PFSK-1 (cell line): ENCODE data around the gene CHL1.

Experiments used
- FOXP2 ChIP-seq: optimal IDR thresholded peaks from 2 replicates; pipeline ENCODE3; 2011; ENCODE audit warnings: borderline replicate concordance, control low read depth, inconsistent platforms; ENCODE audit not compliant: insufficient read depth; ENCODE audit errors: extremely low read length, extremely low read depth
- POLR2AphosphoS5 ChIP-seq: IDR thresholded peaks from 2 replicates; pipeline ENCODE4 v1.6.1; 2012; ENCODE audit warnings: low read depth, mild to moderate bottlenecking, control low read depth, low read length, moderate library complexity
- SIN3A ChIP-seq: IDR thresholded peaks from 2 replicates; pipeline ENCODE4 v1.6.1; 2012; ENCODE audit warnings: mild to moderate bottlenecking, low read length, moderate library complexity, borderline replicate concordance; ENCODE audit not compliant: insufficient read depth
- TAF1 ChIP-seq: IDR thresholded peaks from 2 replicates; pipeline ENCODE4 v1.6.1; 2012; ENCODE audit warnings: low read length, control low read depth, borderline replicate concordance; ENCODE audit not compliant: insufficient read depth
- TF ChIP-seq, protein P1 (sequence below), 2 experiments: IDR thresholded peaks; 2 replicates each; pipeline versions ENCODE4 v1.6.1 to v1.8.0; 2011 to 2012; ENCODE audit warnings: low read depth in 2 of 2, low read length in 2 of 2, control low read depth in 1 of 2, inconsistent platforms in 1 of 2, mild to moderate bottlenecking in 1 of 2, moderate library complexity in 1 of 2; ENCODE audit not compliant: insufficient read depth in 1 of 2

CHL1 gene

GRCh38 chr3:308597-309321, 112.2 kb downstream of the CHL1 start:
- no peak for TF ChIP-seq SIN3A
- TF ChIP-seq FOXP2: no peak
- no peak for TF ChIP-seq POLR2AphosphoS5
- TF ChIP-seq TAF1: no peak
- TF ChIP-seq, protein P1, sequence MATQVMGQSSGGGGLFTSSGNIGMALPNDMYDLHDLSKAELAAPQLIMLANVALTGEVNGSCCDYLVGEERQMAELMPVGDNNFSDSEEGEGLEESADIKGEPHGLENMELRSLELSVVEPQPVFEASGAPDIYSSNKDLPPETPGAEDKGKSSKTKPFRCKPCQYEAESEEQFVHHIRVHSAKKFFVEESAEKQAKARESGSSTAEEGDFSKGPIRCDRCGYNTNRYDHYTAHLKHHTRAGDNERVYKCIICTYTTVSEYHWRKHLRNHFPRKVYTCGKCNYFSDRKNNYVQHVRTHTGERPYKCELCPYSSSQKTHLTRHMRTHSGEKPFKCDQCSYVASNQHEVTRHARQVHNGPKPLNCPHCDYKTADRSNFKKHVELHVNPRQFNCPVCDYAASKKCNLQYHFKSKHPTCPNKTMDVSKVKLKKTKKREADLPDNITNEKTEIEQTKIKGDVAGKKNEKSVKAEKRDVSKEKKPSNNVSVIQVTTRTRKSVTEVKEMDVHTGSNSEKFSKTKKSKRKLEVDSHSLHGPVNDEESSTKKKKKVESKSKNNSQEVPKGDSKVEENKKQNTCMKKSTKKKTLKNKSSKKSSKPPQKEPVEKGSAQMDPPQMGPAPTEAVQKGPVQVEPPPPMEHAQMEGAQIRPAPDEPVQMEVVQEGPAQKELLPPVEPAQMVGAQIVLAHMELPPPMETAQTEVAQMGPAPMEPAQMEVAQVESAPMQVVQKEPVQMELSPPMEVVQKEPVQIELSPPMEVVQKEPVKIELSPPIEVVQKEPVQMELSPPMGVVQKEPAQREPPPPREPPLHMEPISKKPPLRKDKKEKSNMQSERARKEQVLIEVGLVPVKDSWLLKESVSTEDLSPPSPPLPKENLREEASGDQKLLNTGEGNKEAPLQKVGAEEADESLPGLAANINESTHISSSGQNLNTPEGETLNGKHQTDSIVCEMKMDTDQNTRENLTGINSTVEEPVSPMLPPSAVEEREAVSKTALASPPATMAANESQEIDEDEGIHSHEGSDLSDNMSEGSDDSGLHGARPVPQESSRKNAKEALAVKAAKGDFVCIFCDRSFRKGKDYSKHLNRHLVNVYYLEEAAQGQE (IDR thresholded peaks at IDR 0.05; ENCODE audit: insufficient read depth in 1 of 2, low read depth in 2 of 2, low read length in 2 of 2): no peak

GRCh38 chr3:312160-312733, 115.7 kb downstream of the CHL1 start:
- TF ChIP-seq FOXP2 (no peak), TAF1 (no peak), SIN3A (no peak), POLR2AphosphoS5 (no peak)
- TF ChIP-seq, protein P1 (IDR thresholded peaks at IDR 0.05; ENCODE audit: insufficient read depth in 1 of 2, low read depth in 2 of 2, low read length in 2 of 2): no peak

DNA sequence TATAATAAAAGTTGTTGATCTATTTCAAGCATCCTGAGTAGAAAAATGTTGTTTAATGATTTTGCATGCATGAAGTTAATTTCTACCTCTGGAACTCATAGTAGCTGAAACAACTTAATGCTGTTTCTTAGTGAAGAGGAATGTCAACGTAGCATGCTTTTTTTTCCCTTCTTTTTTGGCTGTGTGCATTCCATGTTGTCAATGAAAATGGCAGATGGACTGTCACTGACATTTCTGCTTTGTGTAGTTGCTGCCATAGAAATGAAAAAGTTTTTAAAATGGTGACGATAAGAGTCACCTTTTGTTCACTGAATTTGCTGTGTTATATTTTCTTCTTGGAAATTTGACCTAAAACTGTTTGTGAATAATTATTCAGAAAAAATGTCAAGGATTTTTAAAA, 116.3 kb downstream of the CHL1 start:
- no peak for TF ChIP-seq FOXP2
- TF ChIP-seq POLR2AphosphoS5: no peak
- TF ChIP-seq, protein P1 (IDR thresholded peaks at IDR 0.05; ENCODE audit: insufficient read depth in 1 of 2, low read depth in 2 of 2, low read length in 2 of 2): no peak
- no peak for TF ChIP-seq TAF1
- TF ChIP-seq SIN3A: no peak

DNA sequence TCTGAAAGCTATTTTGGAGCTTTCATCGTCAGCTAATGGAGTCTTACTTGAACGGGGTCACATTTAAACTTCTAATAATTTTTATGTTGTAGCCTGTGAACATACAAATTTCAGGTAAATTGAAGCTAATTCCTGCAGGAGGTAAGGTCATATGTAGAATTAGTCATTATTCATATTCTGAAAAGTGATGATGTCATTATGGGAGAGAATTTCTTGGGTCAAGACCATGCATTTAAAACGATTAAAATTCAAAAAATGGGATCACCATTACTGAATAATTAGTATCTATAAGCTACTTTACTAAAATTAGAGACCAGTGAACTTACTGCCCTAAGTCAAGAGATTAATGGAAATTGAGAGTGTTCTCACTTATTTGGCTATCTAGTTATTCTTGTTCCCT, 120.4 kb downstream of the CHL1 start:
- TF ChIP-seq SIN3A: no peak
- no peak for TF ChIP-seq TAF1
- TF ChIP-seq POLR2AphosphoS5: no peak
- TF ChIP-seq, protein P1 (IDR thresholded peaks at IDR 0.05; ENCODE audit: insufficient read depth in 1 of 2, low read depth in 2 of 2, low read length in 2 of 2): no peak
- TF ChIP-seq FOXP2: no peak
